CD8-positive, alpha-beta memory T cell (primary cell): ENCODE results near the gene OR14A16. TPM values are rescaled to one million over a fixed set of nuclear protein-coding genes. Genes with fewer than 3 reads are reported as not detected.

Source experiments
- CTCF ChIA-PET: fragments of 350-600 bp; sonication (Branson Sonifier 250); formaldehyde crosslinking; loops from one replicate; lab custom pipeline; 2021; ENCODE audit warnings: antibody characterized with exemption; lab: Charles Lee
- POLR2A ChIA-PET: fragments of 350-600 bp; sonication (Branson Sonifier 250); formaldehyde crosslinking; loops from one replicate; lab custom pipeline; 2021; ENCODE audit warnings: antibody characterized with exemption; lab: Charles Lee
- DNase-seq, 5 donors: peaks; one replicate each; pipeline versions ENCODE4 v3.0.0 to v3.0.0-alpha.2; 2020 to 2022; ENCODE audit warnings: mixed read lengths in 1 of 5
- H3K27ac ChIP-seq: one replicate; pipeline ENCODE4 v1.7.0; 2013; ENCODE audit warnings: low read depth, mild to moderate bottlenecking, low read length, moderate library complexity
- H3K27me3 ChIP-seq: 2 replicates; pipeline ENCODE4 v1.7.0; 2013; ENCODE audit warnings: low read length, mild to moderate bottlenecking; ENCODE audit not compliant: insufficient read depth, poor library complexity, severe bottlenecking
- H3K36me3 ChIP-seq: 2 replicates; pipeline ENCODE4 v1.7.0; 2013; ENCODE audit warnings: mild to moderate bottlenecking, low read length, moderate library complexity; ENCODE audit not compliant: insufficient read depth
- H3K4me1 ChIP-seq: 2 replicates; pipeline ENCODE4 v1.7.0; 2013; ENCODE audit warnings: mild to moderate bottlenecking, low read length, moderate library complexity; ENCODE audit not compliant: insufficient read depth
- H3K4me3 ChIP-seq: 2 replicates; pipeline ENCODE4 v1.7.0; 2013; ENCODE audit warnings: mild to moderate bottlenecking, low read length
- H3K9me3 ChIP-seq: 2 replicates; pipeline ENCODE4 v1.7.0; 2013; ENCODE audit warnings: mild to moderate bottlenecking, low read length
- H3K27ac Mint-ChIP-seq, 8 donors: one replicate each; pipeline ENCODE4 v1.8.0; 2020 to 2021; ENCODE audit warnings: mixed read lengths in 8 of 8, mild to moderate bottlenecking in 6 of 8, inconsistent platforms in 3 of 8, moderate library complexity in 3 of 8
- H3K27me3 Mint-ChIP-seq, 2 donors: one replicate each; pipeline ENCODE4 v1.8.0; 2020 to 2021; ENCODE audit warnings: mixed read lengths in 2 of 2, mild to moderate bottlenecking in 1 of 2, moderate library complexity in 1 of 2
- H3K36me3 Mint-ChIP-seq, 3 donors: one replicate each; pipeline ENCODE4 v1.8.0; 2020 to 2021; ENCODE audit warnings: mixed read lengths in 3 of 3, inconsistent platforms in 1 of 3, mild to moderate bottlenecking in 1 of 3
- H3K4me1 Mint-ChIP-seq, 3 donors: one replicate each; pipeline ENCODE4 v1.8.0; 2020 to 2021; ENCODE audit warnings: mixed read lengths in 3 of 3, inconsistent platforms in 1 of 3, mild to moderate bottlenecking in 1 of 3
- H3K4me3 Mint-ChIP-seq, 7 donors: one replicate each; pipeline ENCODE4 v1.8.0; 2020 to 2021; ENCODE audit warnings: mixed read lengths in 7 of 7, mild to moderate bottlenecking in 6 of 7, moderate library complexity in 4 of 7, inconsistent platforms in 2 of 7
- H3K9me3 Mint-ChIP-seq, 5 donors: one replicate each; pipeline ENCODE4 v1.8.0; 2020 to 2022; ENCODE audit warnings: mixed read lengths in 5 of 5, mild to moderate bottlenecking in 3 of 5, moderate library complexity in 2 of 5, inconsistent platforms in 1 of 5
- polyA plus RNA-seq: library from polyadenylated mRNA; unstranded; fragments of 300-500 nt; fragmentation: Illumina TruSeq; gene quantifications from one replicate; pipeline ENCODE4 v1.2.3, GENCODE V29; 2021
- total RNA-seq, 2 experiments: library from RNA; stranded (reverse); gene quantifications; one replicate each; pipeline ENCODE4 v1.2.3, GENCODE V29; 2021

OR14A16 gene
- total and polyA plus RNA-seq, 3 experiments from 2014 or later = not detected

- Histone ChIP-seq H3K9me3 (no peaks in the 10 kb centered on the region), H3K27me3 (no peaks in the 10 kb centered on the region), H3K4me3 (no peak overlapping the region), H3K36me3 (no peaks in the 10 kb centered on the region), H3K4me1 (no peaks in the 10 kb centered on the region), H3K27ac (no peak overlapping the region)
- ChIA-PET CTCF (no interaction called here), POLR2A (no interaction called here)
- H3K36me3 Mint-ChIP-seq = no peaks in the 10 kb centered on the region
- no peak for DNase-seq
- H3K27me3 Mint-ChIP-seq = no peaks in the 10 kb centered on the region
- no peak overlapping the region for H3K27ac Mint-ChIP-seq
- H3K4me1 Mint-ChIP-seq = no peaks in the 10 kb centered on the region
- peaks cover 0 to 3% (median 0%) of the 10 kb centered on the region in 5 donors for H3K9me3 Mint-ChIP-seq
- H3K4me3 Mint-ChIP-seq = no peak overlapping the region
These were observed 9.7 kb upstream of the OR14A16 start for GRCh38 chr1:247833601-247834000.

GRCh38 chr1:247829656-247830055 lies 5.7 kb upstream of the OR14A16 start:
- H3K27me3 ChIP-seq = no peaks in the 10 kb centered on the region
- CTCF ChIA-PET = no interaction called here
- H3K36me3 ChIP-seq = no peaks in the 10 kb centered on the region
- Mint-ChIP-seq H3K4me3 (no peak overlapping the region), H3K27me3 (peaks cover 0 to 3% of the 10 kb centered on the region in 2 donors), H3K9me3 (peaks cover 0 to 3% (median 0%) of the 10 kb centered on the region in 5 donors), H3K4me1 (no peaks in the 10 kb centered on the region), H3K36me3 (no peaks in the 10 kb centered on the region), H3K27ac (no peak overlapping the region)
- no peak overlapping the region for H3K27ac ChIP-seq
- DNase-seq = no peak
- H3K9me3 ChIP-seq = no peaks in the 10 kb centered on the region
- H3K4me1 ChIP-seq = no peaks in the 10 kb centered on the region
- no peak overlapping the region for H3K4me3 ChIP-seq
- POLR2A ChIA-PET = no interaction called here

- H3K9me3 Mint-ChIP-seq = no peaks in the 10 kb centered on the region
- Histone ChIP-seq H3K4me3 (no peak overlapping the region), H3K4me1 (no peaks in the 10 kb centered on the region), H3K9me3 (no peaks in the 10 kb centered on the region), H3K27me3 (no peaks in the 10 kb centered on the region), H3K27ac (no peak overlapping the region), H3K36me3 (no peaks in the 10 kb centered on the region)
- no peak overlapping the region for H3K27ac Mint-ChIP-seq
- H3K4me3 Mint-ChIP-seq = no peak overlapping the region
- H3K4me1 Mint-ChIP-seq = no peaks in the 10 kb centered on the region
- DNase-seq = no peak
- ChIA-PET CTCF (no interaction called here), POLR2A (no interaction called here)
- H3K27me3 Mint-ChIP-seq = peaks cover 0 to 3% of the 10 kb centered on the region in 2 donors
- H3K36me3 Mint-ChIP-seq = no peaks in the 10 kb centered on the region
These were observed 1.4 kb upstream of the OR14A16 start for GRCh38 chr1:247825362-247825761.

- Histone ChIP-seq H3K9me3 (no peaks in the 10 kb centered on the region), H3K4me3 (no peak overlapping the region), H3K27ac (no peak overlapping the region), H3K4me1 (no peaks in the 10 kb centered on the region), H3K27me3 (no peaks in the 10 kb centered on the region), H3K36me3 (no peaks in the 10 kb centered on the region)
- H3K4me1 Mint-ChIP-seq = no peaks in the 10 kb centered on the region
- no peak overlapping the region for H3K4me3 Mint-ChIP-seq
- DNase-seq = no peak
- CTCF ChIA-PET = no interaction called here
- H3K27ac Mint-ChIP-seq = no peak overlapping the region
- peaks cover 0 to 2% (median 0%) of the 10 kb centered on the region in 5 donors for H3K9me3 Mint-ChIP-seq
- H3K36me3 Mint-ChIP-seq = no peaks in the 10 kb centered on the region
- H3K27me3 Mint-ChIP-seq = no peaks in the 10 kb centered on the region
- POLR2A ChIA-PET = no interaction called here
These were observed 1.9 kb downstream of the OR14A16 start for GRCh38 chr1:247822060-247822459.

GRCh38 chr1:247812637-247813036 lies 11.3 kb downstream of the OR14A16 start:
- no peak overlapping the region for H3K4me3 ChIP-seq
- no peaks in the 10 kb centered on the region for H3K4me1 Mint-ChIP-seq
- H3K36me3 Mint-ChIP-seq = no peaks in the 10 kb centered on the region
- H3K4me1 ChIP-seq = no peaks in the 10 kb centered on the region
- no peak for DNase-seq
- H3K4me3 Mint-ChIP-seq = no peak overlapping the region
- H3K27me3 ChIP-seq = no peaks in the 10 kb centered on the region
- H3K27ac ChIP-seq = no peak overlapping the region
- CTCF ChIA-PET = no interaction called here
- H3K9me3 Mint-ChIP-seq = peaks cover 0 to 4% (median 0%) of the 10 kb centered on the region in 5 donors
- peaks cover 0 to 3% of the 10 kb centered on the region in 2 donors for H3K27me3 Mint-ChIP-seq
- POLR2A ChIA-PET = no interaction called here
- no peak overlapping the region for H3K27ac Mint-ChIP-seq
- no peaks in the 10 kb centered on the region for H3K9me3 ChIP-seq
- H3K36me3 ChIP-seq = no peaks in the 10 kb centered on the region

- no peak overlapping the region for H3K27ac Mint-ChIP-seq
- no peak for DNase-seq
- no peak overlapping the region for H3K4me3 Mint-ChIP-seq
- H3K27ac ChIP-seq = no peak overlapping the region
- H3K4me1 ChIP-seq = no peaks in the 10 kb centered on the region
- H3K27me3 Mint-ChIP-seq = no peaks in the 10 kb centered on the region
- no peaks in the 10 kb centered on the region for H3K36me3 Mint-ChIP-seq
- H3K4me1 Mint-ChIP-seq = no peaks in the 10 kb centered on the region
- no peaks in the 10 kb centered on the region for H3K9me3 ChIP-seq
- ChIA-PET POLR2A (no interaction called here), CTCF (no interaction called here)
- H3K27me3 ChIP-seq = no peaks in the 10 kb centered on the region
- H3K4me3 ChIP-seq = no peak overlapping the region
- peaks cover 0 to 10% (median 2%) of the 10 kb centered on the region in 5 donors for H3K9me3 Mint-ChIP-seq
- no peaks in the 10 kb centered on the region for H3K36me3 ChIP-seq
These were observed 26.4 kb downstream of the OR14A16 start for GRCh38 chr1:247797518-247797917.

GRCh38 chr1:247769603-247770002 lies 54.3 kb downstream of the OR14A16 start:
- ChIA-PET POLR2A (no interaction called here), CTCF (no interaction called here)
- Mint-ChIP-seq H3K4me3 (no peak overlapping the region), H3K27me3 (no peaks in the 10 kb centered on the region), H3K9me3 (peaks cover 0 to 6% (median 0%) of the 10 kb centered on the region in 5 donors), H3K27ac (no peak overlapping the region), H3K36me3 (no peaks in the 10 kb centered on the region), H3K4me1 (no peaks in the 10 kb centered on the region)
- H3K36me3 ChIP-seq = no peaks in the 10 kb centered on the region
- H3K27ac ChIP-seq = no peak overlapping the region
- H3K9me3 ChIP-seq = no peaks in the 10 kb centered on the region
- DNase-seq = no peak
- no peak overlapping the region for H3K4me3 ChIP-seq
- no peaks in the 10 kb centered on the region for H3K27me3 ChIP-seq
- no peaks in the 10 kb centered on the region for H3K4me1 ChIP-seq
